K562 (cell line): ENCODE measurements around the gene KCNA2. TPM values are rescaled to one million over a fixed set of nuclear protein-coding genes. Genes with fewer than 3 reads are reported as not detected.

ENCODE experiments used
- ATAC-seq: fragments of 200-7000 bp; cut with Tn5 transposase; 3 replicates; pipeline ENCODE4 v1.9.1; 2020; ENCODE audit warnings: moderate library complexity
- BruUV-seq: library from RNA; stranded (reverse); fragments of 400-500 nt; replicated peaks from 2 replicates; lab custom pipeline; 2021; lab: Mats Ljungman, UMichigan
- CTCF ChIA-PET: fragments of 300-600 bp; formaldehyde crosslinking; extraction: SDS; loops from one replicate; lab custom pipeline; 2021; ENCODE audit warnings: low intra/inter-chr PET ratio; lab: Yijun Ruan, JAX
- POLR2A ChIA-PET: fragments of 300-600, 350-650 bp; sonication (Branson Sonifier 250); formaldehyde crosslinking; extraction: SDS; loops from one replicate; lab custom pipeline; 2021; ENCODE audit warnings: antibody characterized with exemption, inconsistent platforms; lab: Yijun Ruan, JAX
- DNase-seq, 4 experiments: peaks; one replicate each; pipeline versions ENCODE4 v3.0.0 to v3.0.0-alpha.2; 2011 to 2018; ENCODE audit warnings: low spot score in 3 of 4, mixed read lengths in 3 of 4; ENCODE audit errors: extremely low read depth in 1 of 4
- FAIRE-seq: peaks from 2 replicates; lab custom pipeline; 2011; peaks lifted over from hg19 to GRCh38; lab: Jason Lieb, UNC
- H2AFZ ChIP-seq: 2 replicates; pipeline ENCODE4 v1.6.0; 2011; ENCODE audit warnings: low read depth, low read length, control low read depth, inconsistent platforms
- H3K27ac ChIP-seq: fragments of 200-600 bp; 3 replicates; pipeline ENCODE4 v1.8.0; 2011; ENCODE audit warnings: low read depth, mild to moderate bottlenecking, control low read depth, inconsistent platforms, low read length, moderate library complexity, mixed read lengths; ENCODE audit errors: extremely low read depth
- H3K27me3 ChIP-seq, 2 experiments: fragments of 300-600 bp in 1 of 2; 2 replicates in 1 of 2; 3 replicates in 1 of 2; pipeline versions ENCODE4 v1.6.0 to v1.8.0; 2011; ENCODE audit warnings: inconsistent platforms in 2 of 2, low read length in 2 of 2, mild to moderate bottlenecking in 1 of 2, mixed read lengths in 1 of 2, moderate library complexity in 1 of 2; ENCODE audit not compliant: control insufficient read depth in 2 of 2, insufficient read depth in 2 of 2
- H3K36me3 ChIP-seq: fragments of 300-600 bp; 3 replicates; pipeline ENCODE4 v1.8.0; 2011; ENCODE audit warnings: mild to moderate bottlenecking, low read length, inconsistent platforms; ENCODE audit not compliant: control insufficient read depth, insufficient read depth
- H3K4me1 ChIP-seq, 2 experiments: fragments of 200-600 bp in 1 of 2; replicated peaks in 1 of 2; 2 replicates in 1 of 2; 3 replicates in 1 of 2; pipeline versions ENCODE4 v1.5.1 to v1.8.0; 2011; ENCODE audit warnings: inconsistent platforms in 2 of 2, low read length in 2 of 2, mild to moderate bottlenecking in 1 of 2, mixed read lengths in 1 of 2, moderate library complexity in 1 of 2; ENCODE audit not compliant: control insufficient read depth in 2 of 2, insufficient read depth in 2 of 2
- H3K4me2 ChIP-seq: 2 replicates; pipeline ENCODE4 v1.6.1; 2011; ENCODE audit warnings: low read length, control low read depth, inconsistent platforms, mixed read lengths; ENCODE audit not compliant: insufficient read depth
- H3K4me3 ChIP-seq: fragments of 200-600 bp; sonication (generic), shearing (Covaris generic); 2 replicates; pipeline ENCODE4 v1.5.1; 2016; ENCODE audit warnings: control low read depth, inconsistent platforms
- H3K79me2 ChIP-seq: fragments of 200-600 bp; 3 replicates; pipeline ENCODE4 v1.8.0; 2011; ENCODE audit warnings: low read length, inconsistent platforms; ENCODE audit not compliant: control insufficient read depth, insufficient read depth
- H3K9ac ChIP-seq, 2 experiments: 2 replicates each; pipeline versions ENCODE4 v1.6.0 to v1.6.1; 2011; ENCODE audit warnings: low read depth in 2 of 2, low read length in 2 of 2, control low read depth in 1 of 2, inconsistent platforms in 1 of 2, mild to moderate bottlenecking in 1 of 2, mixed read lengths in 1 of 2; ENCODE audit not compliant: insufficient read depth in 1 of 2
- H3K9me1 ChIP-seq: one replicate; pipeline ENCODE4 v1.6.0; 2011; ENCODE audit warnings: inconsistent platforms, mild to moderate bottlenecking, low read length, moderate library complexity; ENCODE audit not compliant: control insufficient read depth, insufficient read depth
- H3K9me3 ChIP-seq: replicated peaks from 2 replicates; pipeline ENCODE4 v1.5.1; 2011; ENCODE audit warnings: low read depth, low read length, inconsistent platforms; ENCODE audit not compliant: control insufficient read depth, insufficient read depth
- H4K20me1 ChIP-seq: replicated peaks from 2 replicates; pipeline ENCODE4 v1.6.1; 2011; ENCODE audit warnings: low read length, inconsistent platforms, mixed read lengths; ENCODE audit not compliant: control insufficient read depth, insufficient read depth
- ARID4B ChIP-seq: sonication (generic); formaldehyde crosslinking; IDR thresholded peaks from 2 replicates; pipeline ENCODE4 v1.8.0; 2022; ENCODE audit warnings: mild to moderate bottlenecking, missing genetic modification reagents
- EZH2 ChIP-seq: IDR thresholded peaks from 2 replicates; pipeline ENCODE4 v1.6.1; 2012; ENCODE audit warnings: low read depth, mild to moderate bottlenecking, inconsistent platforms, low read length, borderline replicate concordance
- PPARD ChIP-seq: fragments of 250-450 bp; sonication (Bioruptor Pico); IDR thresholded peaks from 2 replicates; pipeline ENCODE4 v1.8.0; 2022; ENCODE audit warnings: inconsistent platforms, mild to moderate bottlenecking, moderate library complexity
- ZNF217 ChIP-seq: sonication (generic); formaldehyde crosslinking; IDR thresholded peaks from 2 replicates; pipeline ENCODE4 v1.8.0; 2022; ENCODE audit warnings: mild to moderate bottlenecking, missing genetic modification reagents
- WGBS: fragments of 100-300 bp; shearing (Covaris generic); methylation state at CpG from one replicate; pipeline ENCODE4 v1.1.6; 2016; ENCODE audit warnings: low coverage, mixed read lengths; ENCODE audit not compliant: insufficient coverage; ENCODE audit errors: missing lambda C conversion rate; 5-methylcytosine and 5-hydroxymethylcytosine counted together
- in situ Hi-C: fragments of 300-500 bp; cut with MboI; formaldehyde crosslinking; loops from 4 replicates; pipeline ENCODE4 v1.15.0; 2018; ENCODE audit warnings: inconsistent platforms, mixed read lengths
- intact Hi-C: fragments of 100-400 bp; cut with micrococcal nuclease; formaldehyde crosslinking; loops from 2 replicates; pipeline ENCODE4 v1.14.2; 2022
- polyA plus RNA-seq, 8 experiments: library from polyadenylated mRNA; depleted of rRNA in 4 of 8; stranded (reverse) in 5 of 8; unstranded in 3 of 8; fragments of >200 nt; fragmentation: Nextera tagmentation in 2 of 8; fragmentation: Illumina TruSeq in 1 of 8; extraction: Ambion mirVana in 2 of 8; extraction: Trizol in 1 of 8; gene quantifications; 2 replicates each; pipeline versions ENCODE4 v1.2.1 to v1.2.3, GENCODE V29; 2011 to 2014; ENCODE audit warnings: inconsistent platforms in 1 of 8, missing spikeins in 1 of 8
- total RNA-seq, 7 experiments: library from RNA; depleted of rRNA in 6 of 7; stranded (reverse); fragments of >200 nt in 6 of 7; fragmentation: Illumina TruSeq in 2 of 7; extraction: Trizol in 2 of 7; gene quantifications; 2 replicates each; pipeline versions ENCODE4 v1.2.1 to v1.2.3, GENCODE V29; 2011 to 2021; ENCODE audit warnings: low replicate concordance in 1 of 7

Gene KCNA2
- total and polyA plus RNA-seq, 9 of the 15 experiments (the other 6 are each of a cell fraction or from before 2014, with no cell fraction given) = not detected

GRCh38 chr1:110606657-110607535, 738 bp upstream of the KCNA2 start:
- Histone ChIP-seq H3K4me3 (no peak overlapping the region), H3K27ac (no peak overlapping the region), H4K20me1 (peaks cover 14% of the 10 kb centered on the region; the same call in 1 of the 2 replicates), H3K27me3 (peaks cover 64 to 74% of the 10 kb centered on the region in 2 experiments), H2AFZ (no peak overlapping the region), H3K9me3 (no peaks in the 10 kb centered on the region), H3K4me1 (peaks cover 0 to 12% of the 10 kb centered on the region in 2 experiments; a peak in 1 of 5 replicates), H3K36me3 (no peaks in the 10 kb centered on the region), H3K79me2 (no peaks in the 10 kb centered on the region), H3K4me2 (no peak overlapping the region), H3K9me1 (no peaks in the 10 kb centered on the region), H3K9ac (no peak overlapping the region)
- ChIA-PET POLR2A (interaction anchor here (0.6 to 1.5 kb wide), 3 partner anchors 9 to 201 kb away, joined by 3 read pairs; no protein-coding TSS in a partner anchor), CTCF (no interaction called here)
- ATAC-seq = no peak
- in situ Hi-C loops = no loop called here
- 2% methylated on average over 32 of the region's 94 CpGs for WGBS
- FAIRE-seq = no peak
- intact Hi-C loops = no loop called here
- BruUV-seq = no TSS peak
- TF ChIP-seq PPARD (CRISPR knock-in tag) = no peak
- TF ChIP-seq ARID4B (CRISPR knock-in tag) = no peak
- 0 out of 2 replicates have a peak, but pooled peaks have one; percentile 43 for TF ChIP-seq EZH2
- TF ChIP-seq ZNF217 (CRISPR knock-in tag) = no peak
- peak in 2 of 4 experiments; percentile 31 to 34 for DNase-seq
